WTC11 (cell line): ENCODE measurements around the gene CAMSAP1.

ENCODE experiments used
- ATF3 ChIP-seq: sonication (generic); formaldehyde crosslinking; conservative IDR thresholded peaks from 2 replicates; pipeline ENCODE4 v1.8.1; 2022; ENCODE audit warnings: mild to moderate bottlenecking, missing genetic modification reagents
- CTCF ChIP-seq: fragments of 200-600 bp; IDR thresholded peaks from 2 replicates; pipeline ENCODE4 v1.8.0; 2022; ENCODE audit warnings: antibody characterized with exemption
- ESRRA ChIP-seq: sonication (generic); formaldehyde crosslinking; IDR thresholded peaks from 2 replicates; pipeline ENCODE4 v1.8.1; 2022; ENCODE audit warnings: mild to moderate bottlenecking, missing genetic modification reagents, borderline replicate concordance
- GABPB1 ChIP-seq: sonication (generic); formaldehyde crosslinking; IDR thresholded peaks from 2 replicates; pipeline ENCODE4 v1.8.1; 2023; ENCODE audit warnings: mild to moderate bottlenecking, missing genetic modification reagents
- TEAD1 ChIP-seq: sonication (generic); formaldehyde crosslinking; IDR thresholded peaks from 2 replicates; pipeline ENCODE4 v1.8.0; 2022; ENCODE audit warnings: mild to moderate bottlenecking, missing genetic modification reagents
- USF1 ChIP-seq: sonication (generic); formaldehyde crosslinking; IDR thresholded peaks from 2 replicates; pipeline ENCODE4 v1.8.0; 2022; ENCODE audit warnings: mild to moderate bottlenecking, missing genetic modification reagents
- USF2 ChIP-seq: sonication (generic); formaldehyde crosslinking; IDR thresholded peaks from 2 replicates; pipeline ENCODE4 v1.8.1; 2023; ENCODE audit warnings: mild to moderate bottlenecking, missing genetic modification reagents, moderate library complexity

GRCh38 chr9:135864447-135865049, 42.8 kb downstream of the CAMSAP1 start:
- TF ChIP-seq CTCF: peak; percentile 77
- TF ChIP-seq USF1: no peak
- TF ChIP-seq GABPB1 (CRISPR knock-in tag): no peak
- no peak for TF ChIP-seq TEAD1 (CRISPR knock-in tag)
- no peak for TF ChIP-seq USF2 (CRISPR knock-in tag)
- TF ChIP-seq ATF3: no peak
- no peak for TF ChIP-seq ESRRA (CRISPR knock-in tag)
